HepG2 (cell line): ENCODE results near the gene SIK3. TPM values are rescaled to one million over a fixed set of nuclear protein-coding genes. Genes with fewer than 3 reads are reported as not detected.
A peak's percentile ranks its signal among the peaks of the same experiment; 100 is the strongest.

Experiments
- AKNA ChIP-seq: sonication (generic); formaldehyde crosslinking; IDR thresholded peaks from 2 replicates; pipeline ENCODE4 v1.4.0; 2020; ENCODE audit warnings: missing genetic modification reagents, borderline replicate concordance
- BCL6 ChIP-seq: IDR thresholded peaks from 2 replicates; pipeline ENCODE4 v1.6.1; 2016; ENCODE audit warnings: missing genetic modification reagents, missing compliant biosample characterization
- FOXA3 ChIP-seq: IDR thresholded peaks from 2 replicates; pipeline ENCODE4 v1.6.1; 2016; ENCODE audit warnings: missing genetic modification reagents, missing compliant biosample characterization
- HNRNPUL1 ChIP-seq: fragments of 200-400 bp; formaldehyde crosslinking; IDR thresholded peaks from 2 replicates; pipeline ENCODE4 v1.6.1; 2017; ENCODE audit warnings: low read depth, mild to moderate bottlenecking, low read length, moderate library complexity
- MYNN ChIP-seq: sonication (generic); formaldehyde crosslinking; IDR thresholded peaks from 2 replicates; pipeline ENCODE4 v1.4.0; 2020; ENCODE audit warnings: mild to moderate bottlenecking, low read depth, missing genetic modification reagents
- NONO ChIP-seq, 2 experiments: fragments of 450-650 bp in 1 of 2; sonication (generic) in 1 of 2; formaldehyde crosslinking in 1 of 2; IDR thresholded peaks in 1 of 2; conservative IDR thresholded peaks in 1 of 2; 2 replicates each; pipeline versions ENCODE4 v1.6.1 to v1.8.0; 2017 to 2022; ENCODE audit warnings: mild to moderate bottlenecking in 1 of 2, missing genetic modification reagents in 1 of 2, moderate library complexity in 1 of 2
- SSRP1 ChIP-seq: IDR thresholded peaks from 2 replicates; pipeline ENCODE4 v1.6.1; 2016; ENCODE audit warnings: control low read depth
- ZNF142 ChIP-seq: sonication (generic); formaldehyde crosslinking; IDR thresholded peaks from 2 replicates; pipeline ENCODE4 v1.4.0; 2020; ENCODE audit warnings: missing genetic modification reagents
- ZNF550 ChIP-seq: sonication (generic); formaldehyde crosslinking; IDR thresholded peaks from 2 replicates; pipeline ENCODE4 v1.4.0; 2020; ENCODE audit warnings: mild to moderate bottlenecking, missing genetic modification reagents, borderline replicate concordance
- ZNF569 ChIP-seq: sonication (generic); formaldehyde crosslinking; IDR thresholded peaks from 2 replicates; pipeline ENCODE4 v1.5.0; 2020; ENCODE audit warnings: mild to moderate bottlenecking, missing genetic modification reagents, moderate library complexity, borderline replicate concordance
- polyA plus RNA-seq, 8 experiments: library from polyadenylated mRNA; depleted of rRNA in 3 of 8; stranded (reverse) in 7 of 8; unstranded in 1 of 8; fragments of >200 nt; fragmentation: Illumina TruSeq in 4 of 8; extraction: Trizol in 4 of 8; gene quantifications; 2 replicates each; pipeline versions ENCODE4 v1.2.1 to v1.2.3, GENCODE V29; 2011 to 2016; ENCODE audit warnings: low read depth in 4 of 8, missing spikeins in 1 of 8, mixed read lengths in 1 of 8; ENCODE audit not compliant: insufficient read depth in 1 of 8
- total RNA-seq, 5 experiments: library from RNA; depleted of rRNA; stranded (reverse); fragments of >200 nt; fragmentation: Illumina TruSeq; extraction: Trizol; gene quantifications; 2 replicates each; pipeline ENCODE4 v1.2.3, GENCODE V29; 2016; ENCODE audit warnings: low read depth in 1 of 5
- TF ChIP-seq, protein P1 (sequence below): sonication (generic); formaldehyde crosslinking; IDR thresholded peaks from 2 replicates; pipeline ENCODE4 v1.4.0; 2020; ENCODE audit warnings: missing genetic modification reagents
- TF ChIP-seq, protein P2 (sequence below): sonication (generic); formaldehyde crosslinking; IDR thresholded peaks from 2 replicates; pipeline ENCODE4 v1.8.1; 2022; ENCODE audit warnings: mild to moderate bottlenecking, missing genetic modification reagents

Gene SIK3
- total and polyA plus RNA-seq, 2 of the 13 experiments (the other 11 are each of a cell fraction or from before 2014, with no cell fraction given): 5.7 to 9.8 TPM

- TF ChIP-seq ZNF142 (CRISPR knock-in tag) (no peak), ZNF569 (CRISPR knock-in tag) (no peak), HNRNPUL1 (no peak), BCL6 (0 out of 2 replicates have a peak, but pooled peaks have one; percentile 42), AKNA (CRISPR knock-in tag) (no peak), FOXA3 (CRISPR knock-in tag) (peak; percentile 63), NONO (IDR thresholded peaks at IDR 0.05) (no peak), NONO (CRISPR knock-in tag; conservative IDR thresholded peaks at IDR 0.05) (no peak), MYNN (CRISPR knock-in tag) (no peak), SSRP1 (CRISPR knock-in tag) (no peak), ZNF550 (no peak)
- TF ChIP-seq, protein P1, sequence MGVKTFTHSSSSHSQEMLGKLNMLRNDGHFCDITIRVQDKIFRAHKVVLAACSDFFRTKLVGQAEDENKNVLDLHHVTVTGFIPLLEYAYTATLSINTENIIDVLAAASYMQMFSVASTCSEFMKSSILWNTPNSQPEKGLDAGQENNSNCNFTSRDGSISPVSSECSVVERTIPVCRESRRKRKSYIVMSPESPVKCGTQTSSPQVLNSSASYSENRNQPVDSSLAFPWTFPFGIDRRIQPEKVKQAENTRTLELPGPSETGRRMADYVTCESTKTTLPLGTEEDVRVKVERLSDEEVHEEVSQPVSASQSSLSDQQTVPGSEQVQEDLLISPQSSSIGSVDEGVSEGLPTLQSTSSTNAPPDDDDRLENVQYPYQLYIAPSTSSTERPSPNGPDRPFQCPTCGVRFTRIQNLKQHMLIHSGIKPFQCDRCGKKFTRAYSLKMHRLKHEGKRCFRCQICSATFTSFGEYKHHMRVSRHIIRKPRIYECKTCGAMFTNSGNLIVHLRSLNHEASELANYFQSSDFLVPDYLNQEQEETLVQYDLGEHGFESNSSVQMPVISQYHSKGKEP (CRISPR knock-in tag): no peak
- TF ChIP-seq, protein P2, sequence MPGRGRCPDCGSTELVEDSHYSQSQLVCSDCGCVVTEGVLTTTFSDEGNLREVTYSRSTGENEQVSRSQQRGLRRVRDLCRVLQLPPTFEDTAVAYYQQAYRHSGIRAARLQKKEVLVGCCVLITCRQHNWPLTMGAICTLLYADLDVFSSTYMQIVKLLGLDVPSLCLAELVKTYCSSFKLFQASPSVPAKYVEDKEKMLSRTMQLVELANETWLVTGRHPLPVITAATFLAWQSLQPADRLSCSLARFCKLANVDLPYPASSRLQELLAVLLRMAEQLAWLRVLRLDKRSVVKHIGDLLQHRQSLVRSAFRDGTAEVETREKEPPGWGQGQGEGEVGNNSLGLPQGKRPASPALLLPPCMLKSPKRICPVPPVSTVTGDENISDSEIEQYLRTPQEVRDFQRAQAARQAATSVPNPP (CRISPR knock-in tag): no peak
Measured at GRCh38 chr11:116869610-116870009, 228.6 kb downstream of the SIK3 start (continued).
